GM08714 (cell line): Measurements from ENCODE around the gene CILP2.

Experiments used
- H3K4me3 ChIP-seq: fragments of 200-500 bp; sonication (Bioruptor generic); 2 replicates; pipeline ENCODE4 v1.5.1; 2014; ENCODE audit warnings: mild to moderate bottlenecking, low read length, inconsistent platforms
- ZNF274 ChIP-seq: IDR thresholded peaks from 2 replicates; pipeline ENCODE4 v1.6.1; 2012; ENCODE audit warnings: mild to moderate bottlenecking, low read depth, low read length

CILP2 gene

DNA sequence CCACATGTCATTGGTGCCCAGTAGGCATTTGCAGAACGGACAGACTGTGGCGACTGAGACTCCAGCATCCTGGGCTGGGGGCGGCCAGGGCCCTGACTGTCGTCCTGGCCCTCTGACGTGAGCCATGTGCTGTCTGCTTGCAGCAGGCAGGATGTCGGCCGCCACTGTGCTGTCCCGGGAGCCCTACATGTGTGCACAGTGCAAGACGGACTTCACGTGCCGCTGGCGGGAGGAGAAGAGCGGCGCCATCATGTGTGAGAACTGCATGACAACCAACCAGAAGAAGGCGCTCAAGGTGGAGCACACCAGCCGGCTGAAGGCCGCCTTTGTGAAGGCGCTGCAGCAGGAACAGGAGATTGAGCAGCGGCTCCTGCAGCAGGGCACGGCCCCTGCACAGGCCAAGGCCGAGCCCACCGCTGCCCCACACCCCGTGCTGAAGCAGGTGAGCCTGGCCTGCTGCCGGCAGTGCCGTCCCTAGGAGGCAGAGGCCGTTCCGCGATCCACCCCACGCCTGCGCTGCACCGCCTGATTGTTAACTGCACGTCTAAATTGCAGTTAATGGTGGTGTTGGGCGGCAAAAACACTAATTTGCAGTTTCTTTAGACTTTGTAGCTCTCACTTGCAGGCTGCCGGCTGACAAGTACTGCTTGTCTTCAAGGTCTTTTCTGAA, 37.0 kb upstream of the CILP2 start:
- no peak for TF ChIP-seq ZNF274
- no peak overlapping the region for H3K4me3 ChIP-seq

- no peak overlapping the region for H3K4me3 ChIP-seq
These were observed 36.3 kb upstream of the CILP2 start for GRCh38 chr19:19501798-19502197.

DNA sequence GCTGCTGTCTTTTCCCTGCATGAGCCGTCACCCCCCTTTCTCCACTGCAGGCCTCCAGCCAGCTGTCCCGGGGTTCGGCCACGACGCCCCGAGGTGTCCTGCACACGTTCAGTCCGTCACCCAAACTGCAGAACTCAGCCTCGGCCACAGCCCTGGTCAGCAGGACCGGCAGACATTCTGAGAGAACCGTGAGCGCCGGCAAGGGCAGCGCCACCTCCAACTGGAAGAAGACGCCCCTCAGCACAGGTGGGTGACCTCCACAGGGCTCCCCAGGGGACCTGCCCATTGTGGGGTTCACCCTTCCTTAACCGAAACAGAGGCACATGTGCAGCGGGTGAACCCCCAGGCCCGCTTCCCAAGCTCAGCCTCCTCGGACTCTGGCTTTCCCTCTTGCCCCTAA, 35.8 kb upstream of the CILP2 start:
- no peak overlapping the region for H3K4me3 ChIP-seq
- TF ChIP-seq ZNF274: no peak

More at GRCh38 chr19:19501798-19502197, 36.3 kb upstream of the CILP2 start:
- TF ChIP-seq ZNF274: no peak

- no peak for TF ChIP-seq ZNF274
- H3K4me3 ChIP-seq: no peak overlapping the region
These were observed 35.1 kb upstream of the CILP2 start for GRCh38 chr19:19502808-19503602.

GRCh38 chr19:19504754-19505668, 33.1 kb upstream of the CILP2 start:
- TF ChIP-seq ZNF274: no peak
- no peak overlapping the region for H3K4me3 ChIP-seq

DNA sequence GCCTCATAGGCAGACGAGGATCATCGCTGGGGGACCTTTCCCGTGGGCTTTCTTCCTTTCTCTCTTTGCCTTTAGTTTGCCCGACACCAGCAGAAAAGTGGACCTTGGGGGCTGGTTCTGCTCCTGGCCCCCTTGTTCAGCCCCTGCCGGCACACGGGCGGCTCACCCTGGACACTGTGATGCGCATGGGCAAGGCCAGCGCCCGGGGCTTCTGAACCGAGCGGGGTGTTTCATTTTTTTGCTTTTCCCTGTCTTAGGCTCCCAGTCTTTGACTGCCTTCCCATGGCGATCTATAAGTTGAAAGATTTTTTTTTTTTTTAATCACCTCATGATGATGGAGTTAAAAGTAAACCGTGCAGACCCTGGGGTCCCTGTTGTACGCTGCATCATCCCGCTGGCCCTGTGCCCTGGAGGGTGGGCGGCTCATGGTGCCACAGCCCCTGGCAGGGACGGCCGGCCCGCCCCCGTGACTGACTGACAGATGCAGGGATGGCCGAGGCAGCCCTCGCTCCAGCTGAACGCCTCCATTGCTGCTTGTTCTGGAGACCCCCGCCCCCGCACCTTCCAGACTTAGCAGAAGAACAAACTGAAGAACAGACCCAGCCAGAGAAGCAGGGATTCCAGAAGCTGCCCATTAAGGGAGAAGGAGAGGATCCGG, 32.3 kb upstream of the CILP2 start:
- no peak for TF ChIP-seq ZNF274
- H3K4me3 ChIP-seq: no peak overlapping the region

DNA sequence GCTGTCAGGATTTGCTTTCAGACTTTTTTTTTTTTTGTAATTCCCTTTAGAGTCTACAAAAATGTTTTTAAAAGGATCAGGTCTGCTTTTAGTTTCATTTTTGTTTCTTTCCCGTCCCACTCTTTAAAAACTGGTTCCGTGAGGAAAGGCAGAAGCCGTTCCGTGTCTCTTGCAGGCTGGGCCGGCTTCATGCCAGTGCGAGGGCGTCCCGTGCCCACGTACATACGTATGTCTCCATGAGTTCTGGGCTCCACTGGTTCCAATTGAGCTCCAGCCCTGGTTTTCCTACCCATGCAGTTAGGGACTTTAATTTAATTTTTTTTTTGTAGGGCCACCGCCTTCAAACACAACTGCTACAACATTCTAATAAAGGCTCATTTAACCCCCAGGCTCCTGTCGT, 31.5 kb upstream of the CILP2 start:
- no peak overlapping the region for H3K4me3 ChIP-seq
- no peak for TF ChIP-seq ZNF274

DNA sequence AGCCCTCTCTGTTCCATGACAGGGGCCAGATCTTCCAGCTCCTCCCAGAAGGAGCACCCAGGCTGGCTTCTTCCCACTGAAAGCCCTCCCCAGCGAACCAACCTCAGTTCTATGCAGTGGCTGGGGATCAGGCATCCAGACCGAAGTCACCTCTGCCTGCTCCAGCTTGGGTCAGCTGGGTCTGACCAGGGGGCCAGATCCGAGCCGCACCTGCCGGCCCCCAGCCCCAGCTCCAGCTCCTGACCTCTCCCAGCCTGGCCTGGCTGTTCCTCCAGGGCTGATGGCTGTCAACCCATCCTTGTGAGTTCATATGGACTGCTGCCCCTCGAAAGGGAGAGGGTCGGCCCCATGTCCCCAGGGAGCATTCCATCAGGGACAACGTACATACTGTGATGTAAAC, 30.7 kb upstream of the CILP2 start:
- no peak overlapping the region for H3K4me3 ChIP-seq
- TF ChIP-seq ZNF274: no peak

DNA sequence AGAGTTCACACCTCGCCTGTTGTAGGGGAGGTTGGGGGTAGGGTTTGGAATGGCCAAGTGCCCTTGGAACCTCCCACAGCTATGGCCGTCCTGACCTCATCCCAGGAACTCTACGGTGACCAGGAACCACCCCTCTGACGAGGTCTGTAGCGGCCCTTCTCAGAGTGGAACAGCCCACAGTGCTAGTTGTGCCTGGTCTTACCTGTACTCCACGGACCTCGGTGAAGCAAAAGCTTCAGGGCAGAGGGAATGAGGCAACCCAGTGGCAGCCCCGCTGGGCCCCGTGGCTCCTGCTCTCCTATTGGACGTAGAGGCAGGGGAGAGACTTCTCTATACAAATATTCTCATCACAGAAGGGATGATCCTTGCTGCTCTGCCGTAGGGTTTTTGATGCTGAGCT, 29.8 kb upstream of the CILP2 start:
- no peak overlapping the region for H3K4me3 ChIP-seq
- no peak for TF ChIP-seq ZNF274

- H3K4me3 ChIP-seq: no peak overlapping the region
- TF ChIP-seq ZNF274: no peak
These were observed 27.6 kb upstream of the CILP2 start for GRCh38 chr19:19510432-19510831.

DNA sequence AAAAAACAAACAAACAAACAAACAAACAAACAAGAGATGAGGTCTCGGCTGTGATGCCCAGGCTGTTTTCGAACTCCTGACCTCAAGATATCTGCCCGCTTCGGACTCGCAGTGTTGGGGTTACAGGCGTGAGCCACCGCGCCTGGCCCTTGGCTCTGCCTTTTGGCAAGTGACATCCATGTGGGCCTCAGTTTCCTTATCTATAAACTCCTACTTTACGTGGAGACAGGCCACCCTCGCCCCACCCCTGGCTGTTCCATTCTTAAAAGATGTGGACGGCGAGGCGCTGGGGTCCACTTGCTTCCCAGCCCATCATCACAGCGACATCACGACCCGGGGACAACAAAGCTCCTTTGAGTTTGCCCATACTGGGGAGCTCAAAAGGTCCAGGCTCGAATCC, 24.4 kb upstream of the CILP2 start:
- no peak overlapping the region for H3K4me3 ChIP-seq
- TF ChIP-seq ZNF274: no peak

DNA sequence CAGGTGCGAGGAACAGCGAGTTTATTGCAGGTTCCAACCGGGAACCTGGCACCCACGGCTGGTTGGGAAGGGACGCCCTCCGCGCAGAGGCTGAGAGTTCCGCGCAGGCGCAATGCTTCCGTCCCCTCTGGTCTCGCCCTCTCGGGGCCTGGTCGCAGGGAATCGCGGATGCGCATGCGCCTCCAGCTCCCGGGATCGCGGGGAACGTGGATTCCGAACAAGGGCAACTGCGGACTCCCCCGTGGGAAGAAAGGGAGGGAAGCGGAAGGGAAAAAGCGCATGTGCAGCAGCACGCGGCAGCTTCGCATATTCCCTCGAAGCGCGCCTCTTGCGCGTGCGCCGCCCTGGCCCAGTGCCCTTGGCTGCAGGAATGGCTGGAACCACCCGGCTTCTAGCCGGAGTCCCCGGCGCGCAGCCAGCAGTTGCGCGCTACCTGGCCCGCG, 23.8 kb upstream of the CILP2 start:
- no peak for TF ChIP-seq ZNF274
- no peak overlapping the region for H3K4me3 ChIP-seq

DNA sequence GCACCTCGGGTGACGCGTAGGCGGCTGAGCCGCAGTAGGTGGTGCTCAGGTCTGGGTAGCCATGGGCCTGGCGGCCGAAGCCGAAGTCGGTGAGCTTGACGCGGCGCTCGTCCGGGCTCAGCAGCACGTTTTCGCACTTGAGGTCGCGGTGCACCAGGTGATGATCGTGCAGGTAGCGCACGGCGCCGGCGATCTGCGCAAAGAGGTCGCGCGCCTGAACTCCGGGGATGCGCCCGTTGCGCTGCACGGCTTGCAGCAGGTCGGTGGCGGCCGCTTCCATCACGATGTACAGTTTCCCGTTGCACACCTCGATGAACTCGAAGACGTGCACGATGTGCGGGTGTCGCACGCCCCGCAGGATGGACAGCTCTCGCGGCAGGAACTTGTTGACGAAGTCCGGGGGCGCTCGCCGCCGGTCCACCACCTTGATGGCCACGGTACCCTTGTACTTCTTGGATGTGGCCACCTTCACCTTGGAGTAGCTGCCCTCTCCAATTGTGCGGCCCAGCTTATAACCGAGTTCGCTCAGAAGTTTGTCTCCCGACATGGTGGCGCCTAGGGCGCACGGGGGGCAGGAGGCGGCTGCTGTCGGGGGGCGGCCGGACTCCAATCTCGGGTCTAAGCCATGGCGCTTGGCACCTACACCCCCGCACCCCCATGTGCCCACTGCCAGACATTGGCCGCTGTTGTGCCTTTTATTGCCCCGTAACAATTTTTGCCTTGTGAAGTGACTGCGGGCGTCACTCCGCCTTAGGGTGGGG, 23.0 kb upstream of the CILP2 start, which contains the start of gene TSSK6:
Gene TSSK6 (minus strand): TSS at position 668 of the 761 bp plus-strand sequence. CDS start 121 bp downstream, at position 547.
- peak within 1 kb of the TSS; percentile 84 for H3K4me3 ChIP-seq
- no peak for TF ChIP-seq ZNF274
